Neural cell (in vitro differentiated cells): ENCODE data around the gene DCK. TPM values are rescaled to one million over a fixed set of nuclear protein-coding genes. Genes with fewer than 3 reads are reported as not detected.

Experiments
- H2AFZ ChIP-seq: fragments of 200-600, 300-800 bp; sonication (generic), shearing (Covaris generic); 2 replicates; pipeline ENCODE4 v1.6.0; 2014; ENCODE audit warnings: low read depth, mild to moderate bottlenecking, antibody characterized with exemption, low read length, moderate library complexity
- H3F3A ChIP-seq: fragments of 200-600 bp; shearing (Covaris generic); 2 replicates; pipeline ENCODE4 v1.6.1; 2016; ENCODE audit warnings: mild to moderate bottlenecking, moderate library complexity, mixed read lengths, antibody characterized with exemption, low read length; ENCODE audit not compliant: insufficient read depth, poor library complexity, severe bottlenecking
- H3K27ac ChIP-seq: fragments of 200-600, 300-800 bp; sonication (generic), shearing (Covaris generic); 2 replicates; pipeline ENCODE4 v1.5.1; 2014; ENCODE audit warnings: mild to moderate bottlenecking, low read length, moderate library complexity
- H3K27me3 ChIP-seq: fragments of 300-800, 200-600 bp; sonication (generic), shearing (Covaris generic); 2 replicates; pipeline ENCODE4 v1.6.0; 2014; ENCODE audit warnings: mild to moderate bottlenecking, low read depth, low read length, moderate library complexity; ENCODE audit not compliant: insufficient read depth
- H3K36me3 ChIP-seq: fragments of 300-800, 200-600 bp; sonication (generic), shearing (Covaris generic); 2 replicates; pipeline ENCODE4 v1.5.1; 2014; ENCODE audit warnings: mild to moderate bottlenecking, antibody characterized with exemption, low read length, moderate library complexity; ENCODE audit not compliant: insufficient read depth
- H3K4me2 ChIP-seq: fragments of 300-800, 200-600 bp; sonication (generic), shearing (Covaris generic); 2 replicates; pipeline ENCODE4 v1.6.0; 2014; ENCODE audit warnings: mild to moderate bottlenecking, low read length
- H3K4me3 ChIP-seq: fragments of 300-800, 200-600 bp; sonication (generic), shearing (Covaris generic); 2 replicates; pipeline ENCODE4 v1.5.1; 2014; ENCODE audit warnings: mild to moderate bottlenecking, low read length, moderate library complexity
- H3K79me2 ChIP-seq: fragments of 200-600 bp; shearing (Covaris generic); replicated peaks from 2 replicates; pipeline ENCODE4 v1.6.0; 2014; ENCODE audit warnings: mild to moderate bottlenecking, low read length, moderate library complexity; ENCODE audit not compliant: insufficient read depth
- H3K9ac ChIP-seq: fragments of 300-800, 200-600 bp; sonication (generic), shearing (Covaris generic); 2 replicates; pipeline ENCODE4 v1.6.1; 2016; ENCODE audit warnings: mild to moderate bottlenecking, low read length, mixed read lengths
- H3K9me2 ChIP-seq: fragments of 200-600 bp; shearing (Covaris generic); 2 replicates; pipeline ENCODE4 v1.6.1; 2016; ENCODE audit warnings: mild to moderate bottlenecking, low read length, mixed read lengths; ENCODE audit not compliant: insufficient read depth
- H3K9me3 ChIP-seq: fragments of 200-600, 300-800 bp; sonication (generic), shearing (Covaris generic); 2 replicates; pipeline ENCODE4 v1.6.1; 2016; ENCODE audit warnings: mild to moderate bottlenecking, mixed run types, low read length, moderate library complexity, mixed read lengths
- H4K20me1 ChIP-seq: fragments of 200-600 bp; shearing (Covaris generic); 2 replicates; pipeline ENCODE4 v1.6.1; 2016; ENCODE audit warnings: mild to moderate bottlenecking, mixed run types; ENCODE audit not compliant: insufficient read depth
- EP300 ChIP-seq: fragments of 450-650 bp; conservative IDR thresholded peaks from 2 replicates; pipeline ENCODE4 v1.6.1; 2014; ENCODE audit warnings: antibody characterized with exemption, mild to moderate bottlenecking, moderate library complexity; ENCODE audit not compliant: poor library complexity, severe bottlenecking
- EZH2 ChIP-seq: fragments of 200-600, 300-800 bp; shearing (Covaris generic), sonication (generic); IDR thresholded peaks from 2 replicates; pipeline ENCODE4 v1.6.1; 2014; ENCODE audit warnings: antibody characterized with exemption, low read length, borderline replicate concordance, mild to moderate bottlenecking; ENCODE audit not compliant: insufficient read depth, poor library complexity, severe bottlenecking
- MXI1 ChIP-seq: fragments of 450-650 bp; conservative IDR thresholded peaks from 2 replicates; pipeline ENCODE4 v1.6.1; 2014; ENCODE audit warnings: antibody characterized with exemption, mild to moderate bottlenecking; ENCODE audit not compliant: poor library complexity, severe bottlenecking
- POLR2AphosphoS5 ChIP-seq: IDR thresholded peaks from 2 replicates; pipeline ENCODE4 v1.6.1; 2012
- RAD21 ChIP-seq: fragments of 450-650 bp; conservative IDR thresholded peaks from 2 replicates; pipeline ENCODE4 v1.6.1; 2014; ENCODE audit warnings: antibody characterized with exemption, mild to moderate bottlenecking, moderate library complexity
- SMC3 ChIP-seq: fragments of 450-650 bp; conservative IDR thresholded peaks from 2 replicates; pipeline ENCODE4 v1.6.1; 2014; ENCODE audit warnings: antibody characterized with exemption, mild to moderate bottlenecking, moderate library complexity; ENCODE audit not compliant: poor library complexity
- TAF1 ChIP-seq: IDR thresholded peaks from 2 replicates; pipeline ENCODE4 v1.6.1; 2012; ENCODE audit warnings: low read depth
- polyA plus RNA-seq: library from polyadenylated mRNA; depleted of rRNA; stranded (reverse); fragments of >200 nt; gene quantifications from 2 replicates; pipeline ENCODE4 v1.2.3, GENCODE V29; 2014
- TF ChIP-seq, protein P1 (sequence below): fragments of 450-650 bp; IDR thresholded peaks from 2 replicates; pipeline ENCODE4 v1.5.1; 2014; ENCODE audit warnings: antibody characterized with exemption, mild to moderate bottlenecking, moderate library complexity; ENCODE audit not compliant: poor library complexity, severe bottlenecking
- TF ChIP-seq, protein P2 (sequence below): IDR thresholded peaks from 2 replicates; pipeline ENCODE4 v1.6.1; 2012; ENCODE audit warnings: borderline replicate concordance

The DCK gene
- polyA plus RNA-seq, 1 donor from 2014 or later: 147 TPM

DNA sequence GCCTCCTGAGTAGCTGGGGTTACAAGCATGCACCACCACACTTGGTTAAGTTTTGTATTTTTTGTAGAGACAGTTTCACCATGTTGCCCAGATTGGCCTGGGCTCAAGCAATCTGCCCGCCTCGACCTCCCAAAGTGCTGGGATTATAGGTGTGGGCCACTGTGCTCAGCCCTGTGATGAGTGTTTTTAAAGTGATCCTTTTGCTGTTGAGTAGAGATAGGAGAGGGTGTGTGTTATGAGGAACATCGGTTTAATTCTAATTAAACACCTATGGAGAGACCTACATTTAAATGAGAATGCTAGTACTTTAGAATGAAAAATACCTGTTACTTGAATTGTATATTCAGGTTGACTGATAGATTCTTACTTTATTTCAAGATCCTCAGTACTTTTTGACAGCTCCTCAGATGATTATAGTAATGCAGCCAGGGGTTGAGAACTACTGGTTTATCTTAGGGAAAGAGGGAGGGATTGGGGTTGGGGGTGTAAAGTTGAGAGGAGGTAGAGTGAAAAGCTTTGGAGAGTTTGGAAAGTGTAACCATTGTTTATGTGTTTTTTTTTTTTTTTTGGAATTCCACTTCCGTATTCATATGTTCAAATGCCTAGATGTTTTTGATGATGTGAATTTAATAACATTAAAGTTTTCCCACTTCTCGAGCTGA, 36.8 kb upstream of the DCK start:
- Histone ChIP-seq H3K9ac (no peak overlapping the region), H3K36me3 (no peaks in the 10 kb centered on the region), H2AFZ (no peak overlapping the region), H3K27ac (no peak overlapping the region), H3F3A (no peaks in the 10 kb centered on the region), H3K79me2 (peaks cover 5% of the 10 kb centered on the region), H3K4me2 (no peak overlapping the region), H3K9me2 (no peaks in the 10 kb centered on the region), H3K4me3 (no peak overlapping the region), H4K20me1 (no peaks in the 10 kb centered on the region), H3K27me3 (no peaks in the 10 kb centered on the region), H3K9me3 (no peaks in the 10 kb centered on the region)
- TF ChIP-seq, protein P1, sequence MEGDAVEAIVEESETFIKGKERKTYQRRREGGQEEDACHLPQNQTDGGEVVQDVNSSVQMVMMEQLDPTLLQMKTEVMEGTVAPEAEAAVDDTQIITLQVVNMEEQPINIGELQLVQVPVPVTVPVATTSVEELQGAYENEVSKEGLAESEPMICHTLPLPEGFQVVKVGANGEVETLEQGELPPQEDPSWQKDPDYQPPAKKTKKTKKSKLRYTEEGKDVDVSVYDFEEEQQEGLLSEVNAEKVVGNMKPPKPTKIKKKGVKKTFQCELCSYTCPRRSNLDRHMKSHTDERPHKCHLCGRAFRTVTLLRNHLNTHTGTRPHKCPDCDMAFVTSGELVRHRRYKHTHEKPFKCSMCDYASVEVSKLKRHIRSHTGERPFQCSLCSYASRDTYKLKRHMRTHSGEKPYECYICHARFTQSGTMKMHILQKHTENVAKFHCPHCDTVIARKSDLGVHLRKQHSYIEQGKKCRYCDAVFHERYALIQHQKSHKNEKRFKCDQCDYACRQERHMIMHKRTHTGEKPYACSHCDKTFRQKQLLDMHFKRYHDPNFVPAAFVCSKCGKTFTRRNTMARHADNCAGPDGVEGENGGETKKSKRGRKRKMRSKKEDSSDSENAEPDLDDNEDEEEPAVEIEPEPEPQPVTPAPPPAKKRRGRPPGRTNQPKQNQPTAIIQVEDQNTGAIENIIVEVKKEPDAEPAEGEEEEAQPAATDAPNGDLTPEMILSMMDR: no peak
- TF ChIP-seq, protein P2, sequence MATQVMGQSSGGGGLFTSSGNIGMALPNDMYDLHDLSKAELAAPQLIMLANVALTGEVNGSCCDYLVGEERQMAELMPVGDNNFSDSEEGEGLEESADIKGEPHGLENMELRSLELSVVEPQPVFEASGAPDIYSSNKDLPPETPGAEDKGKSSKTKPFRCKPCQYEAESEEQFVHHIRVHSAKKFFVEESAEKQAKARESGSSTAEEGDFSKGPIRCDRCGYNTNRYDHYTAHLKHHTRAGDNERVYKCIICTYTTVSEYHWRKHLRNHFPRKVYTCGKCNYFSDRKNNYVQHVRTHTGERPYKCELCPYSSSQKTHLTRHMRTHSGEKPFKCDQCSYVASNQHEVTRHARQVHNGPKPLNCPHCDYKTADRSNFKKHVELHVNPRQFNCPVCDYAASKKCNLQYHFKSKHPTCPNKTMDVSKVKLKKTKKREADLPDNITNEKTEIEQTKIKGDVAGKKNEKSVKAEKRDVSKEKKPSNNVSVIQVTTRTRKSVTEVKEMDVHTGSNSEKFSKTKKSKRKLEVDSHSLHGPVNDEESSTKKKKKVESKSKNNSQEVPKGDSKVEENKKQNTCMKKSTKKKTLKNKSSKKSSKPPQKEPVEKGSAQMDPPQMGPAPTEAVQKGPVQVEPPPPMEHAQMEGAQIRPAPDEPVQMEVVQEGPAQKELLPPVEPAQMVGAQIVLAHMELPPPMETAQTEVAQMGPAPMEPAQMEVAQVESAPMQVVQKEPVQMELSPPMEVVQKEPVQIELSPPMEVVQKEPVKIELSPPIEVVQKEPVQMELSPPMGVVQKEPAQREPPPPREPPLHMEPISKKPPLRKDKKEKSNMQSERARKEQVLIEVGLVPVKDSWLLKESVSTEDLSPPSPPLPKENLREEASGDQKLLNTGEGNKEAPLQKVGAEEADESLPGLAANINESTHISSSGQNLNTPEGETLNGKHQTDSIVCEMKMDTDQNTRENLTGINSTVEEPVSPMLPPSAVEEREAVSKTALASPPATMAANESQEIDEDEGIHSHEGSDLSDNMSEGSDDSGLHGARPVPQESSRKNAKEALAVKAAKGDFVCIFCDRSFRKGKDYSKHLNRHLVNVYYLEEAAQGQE: no peak
- no peak for TF ChIP-seq POLR2AphosphoS5
- no peak for TF ChIP-seq TAF1

DNA sequence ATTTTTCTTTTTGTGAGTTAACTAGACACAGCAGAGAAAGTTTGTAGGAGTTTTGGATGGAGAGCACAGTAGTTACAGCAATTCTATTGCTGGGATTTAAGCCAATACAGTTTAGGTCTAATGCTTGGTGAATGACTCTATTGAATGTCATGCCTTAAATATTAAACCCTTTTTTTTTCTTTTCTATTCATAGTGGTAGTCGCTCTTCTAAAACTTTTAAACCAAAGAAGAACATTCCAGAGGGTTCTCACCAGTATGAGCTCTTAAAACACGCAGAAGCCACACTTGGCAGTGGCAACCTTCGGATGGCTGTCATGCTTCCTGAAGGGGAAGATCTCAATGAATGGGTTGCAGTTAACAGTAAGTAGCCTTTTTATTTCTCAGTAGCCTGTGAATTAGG, 34.8 kb upstream of the DCK start:
- H3F3A ChIP-seq: no peaks in the 10 kb centered on the region
- no peak for TF ChIP-seq POLR2AphosphoS5
- TF ChIP-seq EZH2: no peak
- H3K4me3 ChIP-seq: no peak overlapping the region
- H2AFZ ChIP-seq: no peak overlapping the region
- H3K27ac ChIP-seq: no peak overlapping the region
- H3K9me2 ChIP-seq: no peaks in the 10 kb centered on the region
- no peak overlapping the region for H3K4me2 ChIP-seq
- H4K20me1 ChIP-seq: no peaks in the 10 kb centered on the region
- H3K9me3 ChIP-seq: no peaks in the 10 kb centered on the region
- H3K36me3 ChIP-seq: no peaks in the 10 kb centered on the region
- no peak overlapping the region for H3K9ac ChIP-seq
- H3K79me2 ChIP-seq: peaks cover 5% of the 10 kb centered on the region
- H3K27me3 ChIP-seq: no peaks in the 10 kb centered on the region

DNA sequence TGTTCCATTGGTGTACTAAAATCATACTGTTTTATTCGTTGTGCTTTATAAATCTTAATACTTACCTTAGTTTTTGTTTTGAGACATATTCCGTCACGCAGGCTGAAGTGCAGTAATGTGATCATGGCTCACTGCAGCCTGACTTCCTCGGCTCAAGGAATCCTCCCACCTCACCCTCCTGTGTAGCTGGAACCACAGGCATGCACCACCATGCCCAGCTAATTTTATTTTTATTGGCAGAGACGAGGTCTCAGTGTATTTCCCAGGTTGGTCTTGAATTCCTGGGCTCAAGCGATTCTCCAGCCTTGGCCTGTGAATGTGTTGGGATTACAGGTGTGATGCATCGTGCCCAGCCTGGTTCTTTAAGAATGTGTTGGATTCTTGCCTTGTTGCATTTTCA, 24.4 kb upstream of the DCK start:
- H3K9me2 ChIP-seq: no peaks in the 10 kb centered on the region
- H3K27ac ChIP-seq: no peak overlapping the region
- no peaks in the 10 kb centered on the region for H3K27me3 ChIP-seq
- no peaks in the 10 kb centered on the region for H3K9me3 ChIP-seq
- H3F3A ChIP-seq: no peaks in the 10 kb centered on the region
- H3K4me3 ChIP-seq: no peak overlapping the region
- H3K36me3 ChIP-seq: no peaks in the 10 kb centered on the region
- H4K20me1 ChIP-seq: no peaks in the 10 kb centered on the region
- H3K9ac ChIP-seq: no peak overlapping the region
- H3K79me2 ChIP-seq: no peaks in the 10 kb centered on the region
- H3K4me2 ChIP-seq: no peak overlapping the region
- H2AFZ ChIP-seq: no peak overlapping the region
- TF ChIP-seq MXI1: no peak
- no peak for TF ChIP-seq SMC3
- TF ChIP-seq EP300: no peak
- TF ChIP-seq, protein P1: no peak
- TF ChIP-seq, protein P2: no peak
- no peak for TF ChIP-seq TAF1
- TF ChIP-seq EZH2: no peak
- TF ChIP-seq RAD21: no peak
- TF ChIP-seq POLR2AphosphoS5: no peak
